Esophagus muscularis mucosa (tissue), 3 donors: ENCODE results near the gene PHACTR3.

Experiments
- CTCF ChIP-seq, 3 experiments: fragments of 200-600 bp in 2 of 3; fragments of 450-650 bp in 1 of 3; sonication (generic) in 2 of 3; IDR thresholded peaks; one replicate each; pipeline ENCODE4 v1.5.1; 2017 to 2019; ENCODE audit warnings: antibody characterized with exemption in 3 of 3, mild to moderate bottlenecking in 2 of 3, moderate library complexity in 1 of 3
- POLR2AphosphoS5 ChIP-seq, 2 donors: sonication (generic); formaldehyde crosslinking; IDR thresholded peaks; one replicate each; pipeline ENCODE4 v1.6.1; 2017; ENCODE audit warnings: antibody characterized with exemption in 2 of 2

GRCh38 chr20:59634435-59635005 lies 30.2 kb downstream of the PHACTR3 start:
- TF ChIP-seq CTCF (IDR thresholded peaks at IDR 0.05): no peak
- TF ChIP-seq POLR2AphosphoS5 (IDR thresholded peaks at IDR 0.05): no peak
